Osteocyte (in vitro differentiated cells): Measurements from ENCODE around the gene GPC4. TPM values are rescaled to one million over a fixed set of nuclear protein-coding genes. Genes with fewer than 3 reads are reported as not detected.

Experiments
- DNase-seq: peaks from one replicate; pipeline ENCODE4 v3.0.0; 2021; ENCODE audit warnings: mixed read lengths; ENCODE audit not compliant: unreplicated experiment; ENCODE audit errors: extremely low spot score
- H3K27ac Mint-ChIP-seq: one replicate; pipeline ENCODE4 v1.8.0; 2021; ENCODE audit warnings: mild to moderate bottlenecking, mixed read lengths; ENCODE audit not compliant: unreplicated experiment
- H3K27me3 Mint-ChIP-seq: one replicate; pipeline ENCODE4 v1.8.0; 2021; ENCODE audit warnings: mixed read lengths; ENCODE audit not compliant: unreplicated experiment
- H3K36me3 Mint-ChIP-seq: one replicate; pipeline ENCODE4 v1.8.0; 2021; ENCODE audit warnings: mixed read lengths; ENCODE audit not compliant: unreplicated experiment
- H3K4me1 Mint-ChIP-seq: one replicate; pipeline ENCODE4 v1.8.0; 2021; ENCODE audit warnings: mixed read lengths; ENCODE audit not compliant: unreplicated experiment
- H3K4me3 Mint-ChIP-seq: one replicate; pipeline ENCODE4 v1.8.0; 2021; ENCODE audit warnings: mild to moderate bottlenecking, moderate library complexity, mixed read lengths; ENCODE audit not compliant: unreplicated experiment
- H3K9me3 Mint-ChIP-seq: one replicate; pipeline ENCODE4 v1.8.0; 2021; ENCODE audit warnings: mixed read lengths; ENCODE audit not compliant: unreplicated experiment
- CTCF ChIP-seq: fragments of 200-600 bp; sonication (generic); IDR thresholded peaks from 2 replicates; pipeline ENCODE4 v1.5.0; 2021; ENCODE audit warnings: antibody characterized with exemption, mild to moderate bottlenecking, moderate library complexity
- total RNA-seq: library from RNA; stranded (reverse); gene quantifications from 2 replicates; pipeline ENCODE4 v1.2.1, GENCODE V29; 2021

Gene GPC4
- total RNA-seq, 1 donor from 2014 or later: 98.0 TPM

GRCh38 chrX:133362538-133362937, 52.8 kb downstream of the GPC4 start:
- peaks cover 45% of the 10 kb centered on the region for H3K4me1 Mint-ChIP-seq
- H3K27ac Mint-ChIP-seq: no peak overlapping the region

GRCh38 chrX:133359466-133359865, 55.8 kb downstream of the GPC4 start:
- no peak for TF ChIP-seq CTCF
- Mint-ChIP-seq H3K9me3 (no peaks in the 10 kb centered on the region), H3K27ac (no peak overlapping the region)

More at GRCh38 chrX:133362538-133362937, 52.8 kb downstream of the GPC4 start:
- H3K9me3 Mint-ChIP-seq: no peaks in the 10 kb centered on the region
- no peaks in the 10 kb centered on the region for H3K27me3 Mint-ChIP-seq
- peaks cover 6% of the 10 kb centered on the region for H3K36me3 Mint-ChIP-seq
- no peak for DNase-seq
- TF ChIP-seq CTCF: no peak
- no peak overlapping the region for H3K4me3 Mint-ChIP-seq

GRCh38 chrX:133353233-133353632, 62.1 kb downstream of the GPC4 start:
- DNase-seq: no peak
- Mint-ChIP-seq H3K27ac (no peak overlapping the region), H3K9me3 (no peaks in the 10 kb centered on the region), H3K4me3 (no peak overlapping the region), H3K36me3 (peaks cover 6% of the 10 kb centered on the region), H3K27me3 (no peaks in the 10 kb centered on the region), H3K4me1 (peaks cover 6% of the 10 kb centered on the region)
- TF ChIP-seq CTCF: no peak

More at GRCh38 chrX:133359466-133359865, 55.8 kb downstream of the GPC4 start:
- DNase-seq: no peak
- Mint-ChIP-seq H3K36me3 (peaks cover 12% of the 10 kb centered on the region), H3K4me1 (peaks cover 23% of the 10 kb centered on the region), H3K4me3 (no peak overlapping the region), H3K27me3 (no peaks in the 10 kb centered on the region)

GRCh38 chrX:133350751-133351150, 64.5 kb downstream of the GPC4 start:
- Mint-ChIP-seq H3K27me3 (no peaks in the 10 kb centered on the region), H3K27ac (no peak overlapping the region), H3K9me3 (no peaks in the 10 kb centered on the region), H3K36me3 (peaks cover 2% of the 10 kb centered on the region), H3K4me1 (peaks cover 6% of the 10 kb centered on the region), H3K4me3 (no peak overlapping the region)
- no peak for DNase-seq
- TF ChIP-seq CTCF: no peak

- TF ChIP-seq CTCF: no peak
- no peaks in the 10 kb centered on the region for H3K9me3 Mint-ChIP-seq
- no peak for DNase-seq
- no peaks in the 10 kb centered on the region for H3K36me3 Mint-ChIP-seq
- H3K4me3 Mint-ChIP-seq: no peak overlapping the region
- peaks cover 5% of the 10 kb centered on the region for H3K4me1 Mint-ChIP-seq
- H3K27me3 Mint-ChIP-seq: no peaks in the 10 kb centered on the region
- H3K27ac Mint-ChIP-seq: no peak overlapping the region
These were observed 69.3 kb downstream of the GPC4 start for GRCh38 chrX:133346026-133346425.
